GM18867 (cell line): ENCODE data around the gene QPRT.
"Not testable (repeated sequence)": the region's sequence is repeated elsewhere in the genome, so short reads cannot be mapped to it uniquely, and the experiment has no call there.

Source experiments
- ATAC-seq: cut with Tn5 transposase; IDR thresholded peaks from one replicate; pipeline ENCODE4 v1.9.1; 2021; ENCODE audit warnings: mild to moderate bottlenecking, moderate library complexity; ENCODE audit not compliant: unreplicated experiment

QPRT gene

GRCh38 chr16:29678691-29679267 lies at the start of gene QPRT:
QPRT (plus strand) TSS chr16:29679180; CDS start chr16:29679198, 18 bp downstream.
- no peak for ATAC-seq

- not testable (repeated sequence) for ATAC-seq
Observed at GRCh38 chr16:29629318-29629717, 49.7 kb upstream of the QPRT start.

- ATAC-seq = not testable (repeated sequence)
Observed at GRCh38 chr16:29631658-29632057, 47.3 kb upstream of the QPRT start.

DNA sequence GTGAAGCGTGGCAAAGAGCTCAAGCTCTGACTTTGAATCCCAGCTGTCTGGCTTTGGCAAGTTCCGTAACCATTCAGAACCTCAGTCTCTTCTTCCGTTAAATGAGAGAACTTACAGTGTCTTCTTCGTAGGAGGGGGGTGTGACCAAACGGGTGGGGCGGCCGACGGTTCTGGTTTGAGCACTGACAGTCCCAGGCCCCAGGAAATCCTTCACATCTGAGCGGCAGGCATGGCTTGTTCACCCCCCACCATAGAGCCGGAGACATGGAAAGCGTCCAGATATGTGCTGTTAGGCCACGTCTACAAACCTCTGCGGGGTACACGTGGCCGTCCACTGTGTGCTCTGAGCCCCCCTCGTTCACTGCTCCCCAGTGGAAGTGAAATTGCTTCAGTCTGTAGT lies 43.1 kb upstream of the QPRT start:
- ATAC-seq = not testable (repeated sequence)

- ATAC-seq = not testable (repeated sequence)
Observed at GRCh38 chr16:29636368-29636767, 42.6 kb upstream of the QPRT start.

DNA sequence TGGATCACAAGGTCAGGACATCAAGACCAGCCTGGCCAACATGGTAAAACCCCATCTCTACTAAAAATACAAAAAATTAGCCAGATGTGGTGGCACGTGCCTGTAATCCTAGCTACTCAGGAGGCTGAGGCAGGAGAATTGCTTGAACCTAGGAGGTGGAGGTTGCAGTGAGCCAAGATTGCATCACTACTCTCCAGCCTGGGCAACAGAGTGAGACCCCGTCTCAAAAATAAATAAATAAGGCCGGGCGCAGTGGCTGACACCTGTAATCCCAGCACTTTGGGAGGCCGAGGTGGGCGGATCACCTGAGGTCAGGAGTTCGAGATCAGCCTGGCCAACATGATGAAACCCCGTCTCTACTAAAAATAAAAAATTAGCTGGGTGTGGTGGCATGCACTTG lies 40.2 kb upstream of the QPRT start:
- not testable (repeated sequence) for ATAC-seq

GRCh38 chr16:29641561-29641960 lies 37.4 kb upstream of the QPRT start:
- no peak for ATAC-seq

DNA sequence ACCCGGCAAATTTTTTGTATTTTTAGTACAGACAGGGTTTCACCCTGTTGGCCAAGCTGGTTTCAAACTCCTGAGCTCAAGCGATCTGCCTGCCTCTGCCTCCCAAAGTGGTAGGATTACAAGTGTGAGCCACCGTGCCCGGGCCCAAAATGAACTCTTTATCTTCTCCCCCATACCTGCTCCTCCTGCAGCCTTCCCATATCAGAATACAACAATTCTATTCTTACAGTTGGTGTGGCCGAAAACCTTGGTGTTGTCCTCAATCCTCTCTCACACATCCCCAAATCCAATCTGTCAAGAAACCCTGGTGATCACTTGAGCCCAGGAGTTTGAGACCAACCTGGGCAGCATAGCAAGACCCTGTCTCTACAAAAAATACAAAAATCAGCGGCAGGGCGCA lies 35.4 kb upstream of the QPRT start:
- ATAC-seq = no peak

GRCh38 chr16:29644338-29644857 lies 34.6 kb upstream of the QPRT start:
- peak; percentile 57 for ATAC-seq

DNA sequence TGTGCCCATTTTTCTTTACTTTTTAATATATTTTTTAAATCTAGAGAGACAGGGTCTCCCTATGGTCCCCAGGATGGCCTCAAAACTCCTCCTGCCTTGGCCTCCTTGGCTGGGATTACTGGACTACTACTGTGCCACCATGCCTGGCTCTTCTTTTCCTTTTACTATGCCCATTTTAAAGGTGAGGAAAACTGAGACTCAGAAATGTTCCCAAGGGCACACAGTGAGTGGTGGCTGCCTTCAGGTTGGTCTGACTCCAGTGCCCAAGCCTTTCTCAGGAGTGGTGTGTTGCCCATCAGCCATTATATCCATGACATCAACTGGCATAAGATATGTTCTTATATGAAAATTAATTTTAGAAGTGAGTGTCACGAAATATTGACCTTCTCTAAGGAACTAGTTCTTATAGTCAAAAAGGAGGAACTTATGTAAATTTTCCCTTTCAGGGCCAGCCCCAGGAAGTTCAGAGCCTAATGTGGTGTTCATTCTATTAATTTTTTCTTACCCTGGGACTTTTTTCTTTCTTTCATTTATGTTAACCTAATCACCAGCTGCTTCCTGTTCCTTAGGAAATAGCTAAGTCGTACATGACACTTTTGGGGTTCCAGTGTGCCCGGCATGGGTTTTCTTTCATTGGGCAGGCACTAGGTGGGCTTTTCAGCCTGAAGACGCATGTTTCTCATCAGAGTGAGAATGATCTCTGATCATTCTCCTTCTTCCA lies 33.8 kb upstream of the QPRT start:
- ATAC-seq = no peak

DNA sequence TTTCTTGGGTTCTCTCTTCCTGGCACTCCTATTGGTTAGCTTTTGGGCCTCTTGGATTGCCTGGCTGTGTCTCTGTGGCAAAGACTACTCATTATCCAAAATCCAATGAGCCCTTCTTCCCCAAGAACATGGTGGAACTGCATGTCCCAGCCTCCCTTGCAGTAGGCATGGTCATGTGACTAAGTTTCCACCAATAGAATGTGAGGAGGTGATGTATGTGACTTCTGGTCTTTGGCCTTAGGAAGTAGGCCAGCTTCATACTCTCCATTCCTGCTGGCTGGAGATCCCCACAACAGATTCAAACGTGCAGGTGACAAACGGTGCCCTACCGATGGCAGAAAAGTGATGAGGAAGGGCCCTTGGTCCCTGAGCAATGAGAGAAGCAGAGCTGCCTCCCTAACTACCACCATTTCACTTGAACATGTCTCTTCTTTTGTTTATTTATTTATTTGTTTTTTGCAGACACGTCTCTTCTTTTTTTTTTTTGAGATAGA lies 33.2 kb upstream of the QPRT start:
- ATAC-seq = no peak

GRCh38 chr16:29646947-29647346 lies 32.0 kb upstream of the QPRT start:
- ATAC-seq = no peak

DNA sequence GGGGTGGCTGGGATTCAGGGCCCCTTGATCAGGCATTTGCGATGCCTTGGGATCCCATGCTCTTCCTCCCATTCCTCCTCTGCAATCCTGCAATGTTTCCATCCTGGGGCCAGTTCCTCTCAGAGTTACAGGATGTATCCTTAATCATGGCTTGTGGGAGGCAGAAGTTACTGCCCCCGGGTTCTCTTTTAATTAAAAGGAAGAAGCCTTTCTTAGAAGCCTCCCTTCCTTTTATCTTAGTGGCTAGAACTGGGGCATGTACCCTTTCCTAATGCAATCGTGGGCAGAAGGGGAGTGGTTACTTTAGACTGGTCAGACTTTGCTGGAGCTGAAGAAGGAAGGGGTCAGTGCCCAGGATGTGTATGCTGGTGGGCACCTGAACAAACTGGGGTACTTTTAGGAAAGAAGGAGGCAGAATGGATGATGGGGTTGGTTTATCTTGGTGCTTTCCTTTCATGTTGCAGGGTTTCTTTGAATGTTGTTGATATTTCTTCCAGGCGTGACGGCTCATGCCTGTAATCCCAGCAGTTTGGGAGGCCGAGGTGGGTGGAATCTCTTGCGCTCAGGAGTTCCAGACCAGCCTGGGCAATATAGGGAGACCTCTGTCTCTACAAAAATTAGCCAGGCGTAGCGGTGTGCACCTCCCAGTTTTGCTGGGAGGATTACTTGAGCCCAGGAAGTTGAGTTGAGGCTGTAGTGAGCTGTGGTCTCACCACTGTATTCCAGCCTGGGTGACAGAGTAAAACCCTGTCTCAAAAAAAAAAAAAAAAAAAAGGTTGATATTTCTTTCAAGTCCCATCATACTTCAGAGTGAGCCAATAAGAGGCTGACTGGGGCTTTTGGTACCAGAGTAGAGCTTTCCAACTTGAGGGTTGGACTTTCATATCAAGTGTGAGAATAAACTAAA lies 29.1 kb upstream of the QPRT start:
- ATAC-seq = no peak

DNA sequence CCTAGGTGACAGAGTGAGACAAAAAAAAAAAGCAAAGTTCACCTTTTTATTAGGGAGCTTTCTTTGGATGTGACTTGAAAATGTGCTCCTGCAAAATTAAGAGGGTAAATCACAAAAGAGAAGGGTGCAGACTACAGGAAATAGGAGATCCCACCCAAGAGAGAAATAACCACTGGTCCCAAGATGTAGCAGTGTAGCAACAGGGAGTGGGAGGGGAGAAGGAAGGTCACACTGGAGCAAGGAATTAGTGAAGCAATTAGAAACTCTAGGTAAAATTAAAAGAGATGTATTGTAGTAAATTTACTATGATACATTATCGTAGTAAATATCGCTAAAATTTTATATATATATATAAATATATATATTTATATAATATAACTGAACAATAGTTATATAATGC lies 28.2 kb upstream of the QPRT start:
- no peak for ATAC-seq

DNA sequence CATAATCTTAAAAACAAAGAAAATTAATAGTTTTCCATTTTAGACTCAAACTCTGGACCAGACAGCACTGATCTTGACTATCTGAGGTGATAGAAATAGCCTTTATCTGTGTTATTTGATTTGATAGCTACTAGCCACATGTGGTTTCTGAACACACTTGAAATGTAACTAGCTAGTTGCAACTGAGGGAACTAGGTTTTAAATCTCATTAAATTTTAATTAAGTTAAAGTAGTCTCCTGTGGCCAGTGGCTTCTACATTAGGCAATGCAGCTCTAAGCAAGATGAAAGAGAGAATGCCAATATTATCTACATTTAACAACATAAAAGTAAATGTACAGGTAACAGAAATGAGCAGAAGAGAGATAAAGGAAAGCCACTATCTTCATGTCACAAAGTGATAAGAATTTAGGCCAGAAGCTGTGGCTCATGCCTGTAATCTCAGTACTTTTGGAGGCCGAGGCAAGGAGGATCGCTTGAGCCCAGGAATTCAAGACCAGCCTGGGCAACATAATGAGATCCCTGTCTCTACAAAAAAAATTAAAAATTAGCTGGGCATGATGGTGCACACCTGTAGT lies 27.1 kb upstream of the QPRT start:
- no peak for ATAC-seq

DNA sequence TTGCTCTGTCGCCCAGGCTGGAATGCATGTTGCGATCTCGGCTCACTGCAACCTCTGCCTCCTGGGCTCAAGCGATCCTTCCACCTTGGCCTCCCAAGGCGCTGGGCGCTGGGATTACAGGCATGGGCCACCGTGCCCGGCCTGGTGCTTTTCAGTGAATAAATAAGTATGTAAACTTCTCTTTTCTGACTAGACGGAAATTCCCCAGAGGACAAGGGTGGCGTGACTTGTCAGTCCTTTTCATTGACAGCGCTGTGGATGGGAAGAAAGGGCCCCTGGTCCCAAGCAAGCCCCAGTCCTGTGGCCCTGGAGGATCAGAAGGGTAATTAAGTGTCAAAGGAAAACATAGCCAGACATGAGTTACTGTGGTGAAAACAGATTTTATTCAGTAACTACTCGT lies 25.5 kb upstream of the QPRT start:
- ATAC-seq = no peak

DNA sequence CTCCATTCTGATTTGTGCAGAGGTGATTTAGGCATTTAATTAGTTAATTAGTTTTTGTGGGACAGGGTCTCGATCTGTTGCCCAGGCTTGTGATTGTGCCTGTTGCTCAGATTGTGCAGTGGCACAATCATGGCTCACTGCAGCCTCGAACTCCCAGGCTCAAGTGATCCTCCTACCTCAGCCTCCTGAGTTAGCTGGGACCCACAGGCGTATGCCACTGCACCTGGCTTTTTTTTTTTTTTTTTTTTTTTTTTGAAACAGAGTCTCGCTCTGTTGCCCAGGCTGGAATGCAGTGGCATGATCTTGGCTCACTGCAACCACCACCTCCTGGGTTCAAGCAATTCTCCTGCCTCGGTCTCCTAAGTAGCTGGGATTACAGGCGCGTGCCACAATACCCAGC lies 25.1 kb upstream of the QPRT start:
- not testable (repeated sequence) for ATAC-seq

DNA sequence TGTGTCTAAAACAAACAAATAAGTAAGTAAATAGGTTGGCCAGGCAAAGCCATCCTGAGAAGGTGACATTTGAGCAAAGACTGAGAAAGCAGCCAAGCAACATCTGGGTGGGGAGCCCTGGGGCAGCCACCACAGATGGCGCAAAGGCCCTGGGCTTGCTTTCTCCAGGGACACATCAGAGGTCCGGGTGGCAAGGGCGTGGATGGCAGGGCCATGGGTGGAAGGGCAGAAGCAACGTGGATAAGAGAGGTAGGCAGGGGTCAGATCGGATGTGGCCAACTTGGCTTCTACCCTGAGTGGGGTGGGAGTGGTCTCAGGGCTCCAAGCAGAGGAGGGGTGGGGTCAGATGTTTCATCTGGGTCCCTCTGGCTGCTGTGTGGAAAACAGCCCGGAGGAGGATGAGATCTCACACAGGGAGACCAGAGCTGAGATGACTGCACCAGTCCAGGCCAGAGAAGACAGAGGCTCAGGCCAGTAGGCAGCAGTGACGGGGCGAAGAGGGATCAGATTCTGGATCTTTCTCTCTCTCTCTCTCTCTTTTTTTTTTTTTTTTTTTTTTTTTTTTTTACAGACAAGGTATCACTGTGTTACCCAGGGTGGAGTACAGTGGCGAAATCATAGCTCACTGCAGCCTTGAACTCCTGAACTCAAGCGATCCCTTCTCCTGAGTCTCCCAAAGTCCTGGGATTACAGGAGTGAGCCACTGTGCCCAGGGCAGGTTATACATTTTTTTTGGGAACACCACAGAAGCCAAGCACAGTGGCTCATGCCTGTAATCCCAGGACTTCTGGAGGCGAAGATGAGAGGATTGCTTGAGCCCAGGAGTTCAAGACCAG lies 22.1 kb upstream of the QPRT start:
- ATAC-seq = no peak

- no peak for ATAC-seq
Observed at GRCh38 chr16:29658705-29659104, 20.3 kb upstream of the QPRT start.
